SHP77 (cell line): ENCODE data around the gene BLOC1S6.
"Not testable (repeated sequence)": the region's sequence is repeated elsewhere in the genome, so short reads cannot be mapped to it uniquely, and the experiment has no call there.

Experiments
- DNase-seq, 2 experiments: peaks; one replicate each; lab custom pipeline; 2025; lab: John Stamatoyannopoulos, UW

Gene BLOC1S6

GRCh38 chr15:45641374-45641781 lies 54.2 kb downstream of the BLOC1S6 start:
- no peak for DNase-seq

- no peak for DNase-seq
Observed at GRCh38 chr15:45641999-45642932, 55.1 kb downstream of the BLOC1S6 start.

DNA sequence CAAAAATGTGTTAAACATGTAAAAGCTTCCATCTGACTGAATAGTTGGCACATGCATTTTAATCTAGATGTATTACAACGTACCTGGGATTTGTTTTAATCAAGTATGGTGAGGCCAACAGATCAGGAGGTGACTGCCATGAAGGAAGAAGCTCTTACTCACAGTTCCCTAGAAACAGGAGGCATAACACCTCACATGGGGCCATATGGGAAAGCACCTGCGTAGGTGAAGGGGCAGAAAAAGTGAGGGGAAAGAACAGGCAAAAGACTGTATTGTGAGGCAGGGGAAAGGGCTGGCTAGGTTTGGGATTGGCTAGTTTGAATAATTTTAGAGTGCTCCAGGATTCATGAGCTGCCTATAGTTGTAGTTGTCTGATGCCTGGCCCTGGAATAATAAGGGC lies 57.3 kb downstream of the BLOC1S6 start:
- no peak for DNase-seq

- no peak for DNase-seq
Observed at GRCh38 chr15:45645026-45645980, 58.1 kb downstream of the BLOC1S6 start.

GRCh38 chr15:45646220-45646619 lies 59.0 kb downstream of the BLOC1S6 start:
- no peak for DNase-seq

- no peak for DNase-seq
Observed at GRCh38 chr15:45647828-45648227, 60.6 kb downstream of the BLOC1S6 start.

DNA sequence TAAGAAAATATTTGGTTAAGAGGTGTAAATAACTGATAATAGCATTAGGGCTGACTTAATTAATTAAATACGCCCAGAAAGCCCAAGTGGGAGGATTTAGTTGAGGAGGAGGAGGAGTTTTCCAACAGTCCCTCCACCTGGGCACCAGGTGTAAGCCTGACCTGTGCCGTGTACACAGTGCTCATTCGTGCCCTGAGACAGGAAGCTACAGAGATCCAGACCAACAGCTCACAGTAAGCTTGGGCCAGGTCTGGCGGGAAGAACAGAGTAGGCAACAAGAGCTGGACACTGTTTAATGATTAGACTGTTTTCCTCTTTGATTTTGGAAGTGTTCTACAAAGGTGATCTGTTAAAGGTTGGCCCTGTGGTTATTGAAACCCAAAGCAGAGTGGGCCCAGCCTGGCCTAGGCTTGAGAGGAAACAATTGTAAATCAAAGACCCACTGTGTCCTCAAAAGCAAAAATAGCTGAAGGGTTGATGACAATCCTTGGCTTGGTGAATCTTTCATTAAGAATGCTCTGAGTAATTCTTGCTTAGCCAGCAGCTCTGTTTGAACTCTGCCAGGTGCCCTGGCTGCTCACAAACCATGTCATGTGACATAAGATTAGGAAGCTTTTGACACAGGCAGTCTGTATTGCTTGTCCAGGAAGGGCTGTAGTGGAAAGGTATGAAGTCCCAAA lies 61.5 kb downstream of the BLOC1S6 start:
- no peak for DNase-seq

DNA sequence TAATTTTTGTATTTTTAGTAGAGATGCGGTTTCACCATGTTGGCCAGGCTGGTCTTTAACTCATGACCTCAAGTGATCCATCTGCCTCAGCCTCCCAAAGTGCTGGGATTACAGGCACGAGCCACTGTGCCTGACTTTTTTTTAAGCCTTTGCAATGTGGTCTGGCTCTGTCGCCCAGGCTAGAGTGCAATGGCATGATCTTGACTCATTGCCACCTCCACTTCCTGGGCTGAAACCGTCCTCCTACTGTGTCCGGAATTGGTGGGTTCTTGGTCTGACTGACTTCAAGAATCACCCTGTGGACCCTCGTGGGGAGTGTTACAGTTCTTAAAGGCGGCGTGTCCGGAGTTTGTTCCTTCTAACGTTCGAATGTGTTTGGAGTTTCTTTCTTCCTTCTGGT lies 62.8 kb downstream of the BLOC1S6 start:
- DNase-seq, result not testable (repeated sequence)

DNA sequence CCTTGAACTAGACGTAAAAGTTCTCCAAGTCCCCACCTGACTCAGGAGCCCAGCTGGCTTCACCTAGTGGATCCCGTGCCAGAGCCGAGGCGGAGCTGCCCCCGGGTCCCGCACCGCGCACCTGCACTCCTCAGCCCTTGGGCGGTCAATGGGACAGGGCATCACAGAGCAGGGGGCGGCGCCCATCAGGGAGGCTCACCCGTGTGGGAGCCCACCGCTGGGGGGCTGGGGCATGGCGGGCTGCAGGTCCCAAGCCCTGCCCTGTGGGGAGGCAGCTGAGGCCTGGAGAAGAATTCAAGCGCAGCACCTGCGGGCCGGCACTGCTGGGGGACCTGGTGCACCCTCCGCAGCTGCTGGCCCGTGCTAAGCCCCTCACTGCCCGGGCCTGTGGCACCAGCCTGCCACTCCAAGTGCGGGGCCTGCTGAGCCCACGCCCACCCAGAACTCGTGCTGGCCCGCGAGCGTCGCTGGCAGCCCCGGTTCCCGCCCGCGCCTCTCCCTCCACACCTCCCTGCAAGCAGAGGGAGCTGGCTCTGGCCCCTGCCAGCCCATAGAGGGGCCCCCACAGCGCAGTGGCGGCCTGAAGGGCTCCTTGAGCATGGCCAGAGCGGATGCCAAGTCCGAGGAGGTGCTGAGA lies 63.8 kb downstream of the BLOC1S6 start:
- DNase-seq, result no peak

DNA sequence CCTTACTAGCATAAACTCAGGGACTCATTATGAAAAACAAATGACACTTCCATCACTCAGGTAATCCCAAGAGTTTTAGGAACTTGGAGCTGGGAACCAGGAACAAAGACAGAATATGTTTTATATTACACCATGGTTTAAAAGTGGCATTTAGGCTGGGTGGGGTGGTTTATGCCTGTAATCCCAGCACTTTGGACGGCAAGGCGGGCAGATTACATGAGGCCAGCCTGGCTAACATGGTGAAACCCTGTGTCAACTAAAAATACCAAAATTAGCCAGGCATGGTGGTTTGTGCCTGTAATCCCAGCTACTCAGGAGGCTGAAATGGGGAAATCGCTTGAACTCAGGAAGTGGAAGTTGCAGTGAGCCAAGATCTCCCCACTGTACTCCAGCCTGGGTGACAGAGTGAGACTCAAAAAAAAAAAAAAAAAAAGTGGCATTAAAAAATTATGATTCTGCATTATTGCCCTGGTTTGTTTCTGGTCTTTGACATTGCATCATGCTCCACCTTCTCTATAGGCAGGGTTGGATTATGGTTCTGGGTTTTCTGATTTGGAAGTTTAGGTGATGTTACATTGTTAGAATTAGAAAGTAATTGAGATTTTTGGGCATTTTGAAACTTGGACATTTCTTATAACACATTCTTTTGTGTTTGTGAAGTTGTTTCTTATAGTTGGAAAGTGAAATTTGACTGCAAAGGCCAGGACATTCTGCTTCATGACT lies 66.7 kb downstream of the BLOC1S6 start:
- DNase-seq, result no peak

DNA sequence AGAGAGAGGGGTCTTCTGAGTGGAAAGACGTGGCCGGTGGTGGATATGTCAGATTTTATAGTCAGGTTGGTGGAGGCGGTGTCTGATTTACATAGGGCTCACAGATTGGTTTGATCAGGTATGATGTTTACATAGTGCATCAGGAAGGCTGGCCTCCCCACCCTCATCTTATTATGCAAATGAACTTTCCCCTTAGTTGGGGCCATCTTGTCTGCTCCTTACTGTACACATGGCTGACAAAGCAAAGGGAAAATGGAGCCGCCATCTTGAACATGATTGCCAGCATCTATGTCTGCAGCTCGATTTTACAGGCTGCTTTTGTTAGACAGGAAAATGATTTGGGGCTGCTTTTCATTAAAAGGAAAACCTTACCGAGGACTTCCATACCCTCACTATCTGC lies 67.6 kb downstream of the BLOC1S6 start:
- DNase-seq, result no peak

GRCh38 chr15:45657254-45657653 lies 70.1 kb downstream of the BLOC1S6 start:
- DNase-seq, result no peak

DNA sequence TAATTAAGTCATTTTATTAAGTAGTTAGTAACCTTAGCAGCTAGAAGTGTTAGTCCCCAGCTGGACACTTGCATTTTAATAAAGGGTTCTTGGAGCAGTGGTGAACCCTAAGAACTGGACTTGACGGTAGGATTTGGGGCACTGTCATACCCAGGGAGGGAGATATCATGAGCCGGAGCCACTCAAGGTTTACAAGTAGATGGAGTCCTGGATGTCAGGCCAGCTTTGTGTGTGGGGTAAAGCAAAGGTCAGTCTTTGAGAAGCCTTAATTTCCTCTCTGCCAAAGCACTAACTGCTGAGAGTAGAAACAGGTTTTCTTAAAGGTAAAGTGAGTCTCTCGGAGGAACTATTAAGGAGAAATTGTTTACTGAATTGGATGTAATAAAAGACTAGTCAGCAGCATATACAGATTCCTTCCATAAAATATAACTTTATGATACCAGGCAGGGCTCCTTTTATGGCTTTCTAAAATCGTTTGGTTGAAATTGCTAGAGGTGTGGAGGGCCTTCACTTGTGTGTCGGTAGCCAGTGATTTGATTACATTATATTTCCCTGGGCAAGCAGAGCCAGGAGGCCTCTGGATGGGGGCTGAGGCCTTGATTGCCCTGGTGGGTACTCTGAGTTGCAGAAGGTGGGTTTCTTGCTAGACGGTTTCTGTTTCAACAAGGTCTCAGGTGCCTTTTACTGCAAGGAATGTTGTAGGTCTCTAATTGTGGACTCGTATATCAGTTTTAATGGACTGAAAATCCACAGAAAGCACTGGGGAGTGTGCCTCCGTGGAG lies 70.8 kb downstream of the BLOC1S6 start:
- no peak for DNase-seq
